Small intestine (tissue), 7 donors: ENCODE data around the gene CCDC187. TPM values are rescaled to one million over a fixed set of nuclear protein-coding genes. Genes with fewer than 3 reads are reported as not detected.

Source experiments
- DNase-seq, 2 donors: peaks; one replicate each; pipeline versions ENCODE4 v3.0.0 to v3.0.0-alpha.2; 2013
- FAIRE-seq: peaks from 2 replicates; lab custom pipeline; 2012; peaks lifted over from hg19 to GRCh38; lab: Jason Lieb, UNC
- H3K27ac ChIP-seq, 3 donors: one replicate each; pipeline ENCODE4 v1.5.1; 2013; ENCODE audit warnings: low read length in 2 of 3, mild to moderate bottlenecking in 2 of 3, control low read depth in 1 of 3, inconsistent platforms in 1 of 3, low read depth in 1 of 3, moderate library complexity in 1 of 3
- H3K27me3 ChIP-seq, 3 donors: one replicate each; pipeline ENCODE4 v1.6.1; 2013; ENCODE audit warnings: low read length in 3 of 3, inconsistent platforms in 1 of 3; ENCODE audit not compliant: control insufficient read depth in 3 of 3, insufficient read depth in 3 of 3
- H3K36me3 ChIP-seq, 3 donors: one replicate each; pipeline ENCODE4 v1.6.1; 2013; ENCODE audit warnings: low read length in 3 of 3, inconsistent platforms in 1 of 3, low read depth in 1 of 3, mild to moderate bottlenecking in 1 of 3, moderate library complexity in 1 of 3; ENCODE audit not compliant: control insufficient read depth in 3 of 3, insufficient read depth in 2 of 3
- H3K4me1 ChIP-seq, 3 donors: one replicate each; pipeline ENCODE4 v1.6.1; 2013; ENCODE audit warnings: low read length in 2 of 3, inconsistent platforms in 1 of 3, low read depth in 1 of 3, mild to moderate bottlenecking in 1 of 3, moderate library complexity in 1 of 3; ENCODE audit not compliant: control insufficient read depth in 3 of 3, insufficient read depth in 2 of 3
- H3K4me3 ChIP-seq, 3 donors: one replicate each; pipeline ENCODE4 v1.5.1; 2013; ENCODE audit warnings: low read length in 3 of 3, control low read depth in 1 of 3, inconsistent platforms in 1 of 3, low read depth in 1 of 3, mild to moderate bottlenecking in 1 of 3, moderate library complexity in 1 of 3
- H3K9me3 ChIP-seq, 2 donors: one replicate each; pipeline ENCODE4 v1.6.1; 2013; ENCODE audit warnings: low read depth in 1 of 2, low read length in 1 of 2; ENCODE audit not compliant: control insufficient read depth in 2 of 2, insufficient read depth in 1 of 2
- WGBS, 3 donors: extraction: QIAGEN DNeasy Blood & Tissue Kit; methylation state at CpG; one replicate each; pipeline ENCODE4 v1.1.7; 2013; 5-methylcytosine and 5-hydroxymethylcytosine counted together
- polyA plus RNA-seq, 4 donors: library from polyadenylated mRNA; stranded (reverse) in 3 of 4; unstranded in 1 of 4; fragments of 200-250 nt in 3 of 4; fragments of 120-200 nt in 1 of 4; gene quantifications; one replicate each; pipeline versions ENCODE4 v1.2.1 to v1.2.3, GENCODE V29; 2013
- donor health status: healthy with polysubstance abuse.
- donor health status: control.
- donor health status: control.
- donor health status: Bipolar disorder and iron deficiency.
- donor health status: healthy.

CCDC187 gene
- polyA plus RNA-seq, 4 donors: 0.01 to 2.7 TPM; not detected in 2

- WGBS, 3 donors: 81 to 84% (median 83%) methylated on average over 14 of the region's 14 CpGs
- DNase-seq: no peak
- H3K36me3 ChIP-seq: no peaks in the 10 kb centered on the region
- no peaks in the 10 kb centered on the region for H3K27me3 ChIP-seq
- no peak for FAIRE-seq
- no peak overlapping the region for H3K27ac ChIP-seq
- H3K4me1 ChIP-seq: peaks cover 0 to 10% (median 0%) of the 10 kb centered on the region in 3 donors
- no peak overlapping the region for H3K4me3 ChIP-seq
- no peaks in the 10 kb centered on the region for H3K9me3 ChIP-seq
Measured at GRCh38 chr9:136293476-136294077, 10.3 kb downstream of the CCDC187 start.

GRCh38 chr9:136292591-136293448, 11.1 kb downstream of the CCDC187 start:
- Histone ChIP-seq H3K27me3 (no peaks in the 10 kb centered on the region), H3K4me1 (peaks cover 0 to 10% (median 0%) of the 10 kb centered on the region in 3 donors), H3K4me3 (no peak overlapping the region), H3K9me3 (no peaks in the 10 kb centered on the region), H3K36me3 (no peaks in the 10 kb centered on the region), H3K27ac (no peak overlapping the region)
- no peak for FAIRE-seq
- DNase-seq: no peak
- WGBS, 3 donors: 61 to 80% (median 66%) methylated on average over 28 to 34 of the region's 34 CpGs

GRCh38 chr9:136292026-136292538, 11.8 kb downstream of the CCDC187 start:
- Histone ChIP-seq H3K27me3 (no peaks in the 10 kb centered on the region), H3K27ac (no peak overlapping the region), H3K4me3 (no peak overlapping the region), H3K36me3 (no peaks in the 10 kb centered on the region), H3K4me1 (peaks cover 0 to 9% (median 0%) of the 10 kb centered on the region in 3 donors), H3K9me3 (no peaks in the 10 kb centered on the region)
- DNase-seq (no peak), FAIRE-seq (no peak)
- WGBS, 3 donors: 72 to 81% (median 80%) methylated on average over 18 to 19 of the region's 19 CpGs

- no peak for DNase-seq
- peaks cover 0 to 4% (median 0%) of the 10 kb centered on the region in 3 donors for H3K4me1 ChIP-seq
- FAIRE-seq: no peak
Measured at GRCh38 chr9:136291306-136292025, 12.4 kb downstream of the CCDC187 start.

GRCh38 chr9:136290508-136291000, 13.3 kb downstream of the CCDC187 start:
- Histone ChIP-seq H3K4me3 (no peak overlapping the region), H3K4me1 (no peaks in the 10 kb centered on the region), H3K36me3 (no peaks in the 10 kb centered on the region), H3K9me3 (no peaks in the 10 kb centered on the region), H3K27me3 (peaks cover 0 to 4% (median 0%) of the 10 kb centered on the region in 3 donors), H3K27ac (no peak overlapping the region)
- DNase-seq: no peak
- FAIRE-seq: no peak
- WGBS, 3 donors: 87 to 89% (median 88%) methylated on average over 27 to 31 of the region's 31 CpGs

More at GRCh38 chr9:136291306-136292025, 12.4 kb downstream of the CCDC187 start:
- no peaks in the 10 kb centered on the region for H3K36me3 ChIP-seq
- H3K27me3 ChIP-seq: peaks cover 0 to 4% (median 0%) of the 10 kb centered on the region in 3 donors
- no peak overlapping the region for H3K4me3 ChIP-seq
- 67 to 82% (median 80%) methylated on average over 18 to 22 of the region's 22 CpGs for WGBS, 3 donors
- no peaks in the 10 kb centered on the region for H3K9me3 ChIP-seq
- H3K27ac ChIP-seq: no peak overlapping the region

GRCh38 chr9:136289651-136290507, 14.0 kb downstream of the CCDC187 start:
- Histone ChIP-seq H3K27ac (no peak overlapping the region), H3K4me1 (no peaks in the 10 kb centered on the region), H3K9me3 (no peaks in the 10 kb centered on the region), H3K4me3 (no peak overlapping the region), H3K36me3 (no peaks in the 10 kb centered on the region), H3K27me3 (peaks cover 0 to 4% (median 0%) of the 10 kb centered on the region in 3 donors)
- no peak for FAIRE-seq
- DNase-seq: no peak
- WGBS, 3 donors: 77 to 83% (median 78%) methylated on average over 28 to 30 of the region's 30 CpGs

GRCh38 chr9:136287960-136288753, 15.7 kb downstream of the CCDC187 start:
- peaks cover 0 to 3% (median 0%) of the 10 kb centered on the region in 3 donors for H3K4me1 ChIP-seq
- H3K27me3 ChIP-seq: peaks cover 0 to 4% (median 0%) of the 10 kb centered on the region in 3 donors
- H3K36me3 ChIP-seq: no peaks in the 10 kb centered on the region
- H3K27ac ChIP-seq: no peak overlapping the region
- H3K4me3 ChIP-seq: no peak overlapping the region
- WGBS, 3 donors: 56 to 68% (median 62%) methylated on average over 21 of the region's 21 CpGs
- FAIRE-seq (no peak), DNase-seq (no peak)
- H3K9me3 ChIP-seq: no peaks in the 10 kb centered on the region
